CD14-positive monocyte (primary cell): Measurements from ENCODE around the gene HSPG2. TPM values are rescaled to one million over a fixed set of nuclear protein-coding genes. Genes with fewer than 3 reads are reported as not detected.

Source experiments
- DNase-seq, 3 donors: peaks; one replicate each; pipeline ENCODE4 v3.0.0-alpha.2; 2011 to 2022
- H2AFZ ChIP-seq: 2 replicates; pipeline ENCODE4 v1.6.0; 2012; ENCODE audit warnings: mild to moderate bottlenecking, low read depth, low read length, inconsistent platforms; ENCODE audit not compliant: insufficient read depth, poor library complexity, severe bottlenecking
- H3K27ac ChIP-seq, 2 donors: 1 replicate in 1 of 2; 2 replicates in 1 of 2; pipeline ENCODE4 v1.5.1; 2012 to 2013; ENCODE audit warnings: low read length in 2 of 2, control low read depth in 1 of 2, inconsistent platforms in 1 of 2, low read depth in 1 of 2, mild to moderate bottlenecking in 1 of 2
- H3K27me3 ChIP-seq, 2 donors: one replicate each; pipeline versions ENCODE4 v1.6.0 to v1.6.1; 2011 to 2013; ENCODE audit warnings: low read length in 2 of 2; ENCODE audit not compliant: control insufficient read depth in 2 of 2, insufficient read depth in 2 of 2
- H3K36me3 ChIP-seq, 2 donors: replicated peaks in 1 of 2; 1 replicate in 1 of 2; 2 replicates in 1 of 2; pipeline versions ENCODE4 v1.5.1 to v1.6.1; 2012 to 2013; ENCODE audit warnings: low read length in 2 of 2, control low read depth in 1 of 2, inconsistent platforms in 1 of 2, mild to moderate bottlenecking in 1 of 2; ENCODE audit not compliant: insufficient read depth in 2 of 2, control insufficient read depth in 1 of 2
- H3K4me1 ChIP-seq, 2 donors: 1 replicate in 1 of 2; 2 replicates in 1 of 2; pipeline versions ENCODE4 v1.5.1 to v1.6.1; 2012 to 2013; ENCODE audit warnings: low read length in 2 of 2, control low read depth in 1 of 2, inconsistent platforms in 1 of 2, mild to moderate bottlenecking in 1 of 2, moderate library complexity in 1 of 2; ENCODE audit not compliant: insufficient read depth in 2 of 2, control insufficient read depth in 1 of 2
- H3K4me2 ChIP-seq: replicated peaks from 2 replicates; pipeline ENCODE3; 2012; ENCODE audit warnings: low read length, moderate library complexity, mild to moderate bottlenecking; ENCODE audit not compliant: poor library complexity, severe bottlenecking; ENCODE audit errors: extremely low read depth
- H3K4me3 ChIP-seq, 3 experiments: fragments of 200-600 bp in 1 of 3; sonication (generic) in 1 of 3; replicated peaks in 1 of 3; 1 replicate in 2 of 3; 2 replicates in 1 of 3; pipeline ENCODE4 v1.5.1; 2011 to 2013; ENCODE audit warnings: low read length in 3 of 3, mild to moderate bottlenecking in 3 of 3, control low read depth in 2 of 3, low read depth in 2 of 3, inconsistent platforms in 1 of 3, moderate library complexity in 1 of 3
- H3K79me2 ChIP-seq: 2 replicates; pipeline ENCODE4 v1.6.0; 2012; ENCODE audit warnings: mild to moderate bottlenecking, control low read depth, inconsistent platforms, low read length, moderate library complexity; ENCODE audit not compliant: insufficient read depth
- H3K9ac ChIP-seq: 2 replicates; pipeline ENCODE4 v1.6.0; 2017; ENCODE audit warnings: low read length, mild to moderate bottlenecking; ENCODE audit not compliant: insufficient read depth, poor library complexity, severe bottlenecking
- H3K9me3 ChIP-seq, 2 donors: replicated peaks in 1 of 2; 1 replicate in 1 of 2; 2 replicates in 1 of 2; pipeline versions ENCODE4 v1.5.1 to v1.6.1; 2012 to 2013; ENCODE audit warnings: low read length in 2 of 2, control low read depth in 1 of 2; ENCODE audit not compliant: control insufficient read depth in 1 of 2, insufficient read depth in 1 of 2
- H4K20me1 ChIP-seq: 2 replicates; pipeline ENCODE4 v1.6.0; 2012; ENCODE audit warnings: mild to moderate bottlenecking, low read length, control low read depth, moderate library complexity; ENCODE audit not compliant: insufficient read depth
- H3K27ac Mint-ChIP-seq, 7 donors: one replicate each; pipeline ENCODE4 v1.8.0; 2020; ENCODE audit warnings: mild to moderate bottlenecking in 7 of 7, mixed read lengths in 7 of 7, moderate library complexity in 6 of 7, inconsistent platforms in 2 of 7
- H3K27me3 Mint-ChIP-seq, 3 donors: one replicate each; pipeline ENCODE4 v1.8.0; 2021 to 2022; ENCODE audit warnings: low read depth in 3 of 3, mild to moderate bottlenecking in 3 of 3, mixed read lengths in 3 of 3, moderate library complexity in 3 of 3, inconsistent platforms in 1 of 3
- H3K36me3 Mint-ChIP-seq, 2 donors: one replicate each; pipeline ENCODE4 v1.8.0; 2020; ENCODE audit warnings: mixed read lengths in 2 of 2, inconsistent platforms in 1 of 2, mild to moderate bottlenecking in 1 of 2
- H3K4me1 Mint-ChIP-seq: one replicate; pipeline ENCODE4 v1.8.0; 2020; ENCODE audit warnings: mild to moderate bottlenecking, mixed read lengths
- H3K4me3 Mint-ChIP-seq, 2 donors: one replicate each; pipeline ENCODE4 v1.8.0; 2020; ENCODE audit warnings: mild to moderate bottlenecking in 2 of 2, mixed read lengths in 2 of 2, moderate library complexity in 1 of 2
- H3K9me3 Mint-ChIP-seq, 7 donors: one replicate each; pipeline ENCODE4 v1.8.0; 2020 to 2022; ENCODE audit warnings: mixed read lengths in 7 of 7, mild to moderate bottlenecking in 6 of 7, moderate library complexity in 6 of 7, inconsistent platforms in 2 of 7
- WGBS: methylation state at CpG from one replicate; pipeline ENCODE4 v1.1.5; 2013; ENCODE audit warnings: missing lambda C conversion rate; ENCODE audit not compliant: insufficient coverage; 5-methylcytosine and 5-hydroxymethylcytosine counted together
- intact Hi-C, 2 donors: fragments of 100-400 bp; cut with micrococcal nuclease; formaldehyde crosslinking; loops; one replicate each; pipeline versions ENCODE4 v1.15.0 to v1.15.1; 2023
- polyA plus RNA-seq, 3 donors: library from polyadenylated mRNA; depleted of rRNA in 1 of 3; unstranded in 2 of 3; stranded (reverse) in 1 of 3; fragments of 300-500 nt in 2 of 3; fragments of >200 nt in 1 of 3; fragmentation: Illumina TruSeq in 2 of 3; gene quantifications; 1 replicate in 2 of 3; 2 replicates in 1 of 3; pipeline ENCODE4 v1.2.3, GENCODE V29; 2012 to 2021
- TF ChIP-seq, protein P1 (sequence below): fragments of 200-600 bp; IDR thresholded peaks from one replicate; pipeline ENCODE4 v1.8.0; 2022; ENCODE audit warnings: antibody characterized with exemption, mild to moderate bottlenecking

HSPG2 gene
- polyA plus RNA-seq, 3 donors = 0.44 TPM; not detected in 2

- H3K4me1 Mint-ChIP-seq = peaks cover 15% of the 10 kb centered on the region
- Histone ChIP-seq H3K4me3 (no peak overlapping the region), H3K4me2 (no peak overlapping the region), H3K27me3 (no peaks in the 10 kb centered on the region), H3K4me1 (peaks cover 0 to 3% of the 10 kb centered on the region in 2 donors), H3K9me3 (peaks cover 6 to 12% of the 10 kb centered on the region in 2 donors), H3K27ac (no peak overlapping the region), H3K9ac (no peak overlapping the region), H3K36me3 (no peaks in the 10 kb centered on the region), H3K79me2 (no peaks in the 10 kb centered on the region), H4K20me1 (no peaks in the 10 kb centered on the region), H2AFZ (no peak overlapping the region)
- WGBS = 100% methylated on average over 2 of the region's 5 CpGs
- H3K27ac Mint-ChIP-seq = no peak overlapping the region
- H3K27me3 Mint-ChIP-seq = peaks cover 0 to 6% (median 2%) of the 10 kb centered on the region in 3 donors
- TF ChIP-seq, protein P1, sequence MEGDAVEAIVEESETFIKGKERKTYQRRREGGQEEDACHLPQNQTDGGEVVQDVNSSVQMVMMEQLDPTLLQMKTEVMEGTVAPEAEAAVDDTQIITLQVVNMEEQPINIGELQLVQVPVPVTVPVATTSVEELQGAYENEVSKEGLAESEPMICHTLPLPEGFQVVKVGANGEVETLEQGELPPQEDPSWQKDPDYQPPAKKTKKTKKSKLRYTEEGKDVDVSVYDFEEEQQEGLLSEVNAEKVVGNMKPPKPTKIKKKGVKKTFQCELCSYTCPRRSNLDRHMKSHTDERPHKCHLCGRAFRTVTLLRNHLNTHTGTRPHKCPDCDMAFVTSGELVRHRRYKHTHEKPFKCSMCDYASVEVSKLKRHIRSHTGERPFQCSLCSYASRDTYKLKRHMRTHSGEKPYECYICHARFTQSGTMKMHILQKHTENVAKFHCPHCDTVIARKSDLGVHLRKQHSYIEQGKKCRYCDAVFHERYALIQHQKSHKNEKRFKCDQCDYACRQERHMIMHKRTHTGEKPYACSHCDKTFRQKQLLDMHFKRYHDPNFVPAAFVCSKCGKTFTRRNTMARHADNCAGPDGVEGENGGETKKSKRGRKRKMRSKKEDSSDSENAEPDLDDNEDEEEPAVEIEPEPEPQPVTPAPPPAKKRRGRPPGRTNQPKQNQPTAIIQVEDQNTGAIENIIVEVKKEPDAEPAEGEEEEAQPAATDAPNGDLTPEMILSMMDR = no peak
- peaks cover 5 to 12% (median 11%) of the 10 kb centered on the region in 7 donors for H3K9me3 Mint-ChIP-seq
- no peak for DNase-seq
- no peak overlapping the region for H3K4me3 Mint-ChIP-seq
- no peaks in the 10 kb centered on the region for H3K36me3 Mint-ChIP-seq
- intact Hi-C loops = no loop called here
Observed at GRCh38 chr1:21799730-21800129, 137.4 kb downstream of the HSPG2 start.

DNA sequence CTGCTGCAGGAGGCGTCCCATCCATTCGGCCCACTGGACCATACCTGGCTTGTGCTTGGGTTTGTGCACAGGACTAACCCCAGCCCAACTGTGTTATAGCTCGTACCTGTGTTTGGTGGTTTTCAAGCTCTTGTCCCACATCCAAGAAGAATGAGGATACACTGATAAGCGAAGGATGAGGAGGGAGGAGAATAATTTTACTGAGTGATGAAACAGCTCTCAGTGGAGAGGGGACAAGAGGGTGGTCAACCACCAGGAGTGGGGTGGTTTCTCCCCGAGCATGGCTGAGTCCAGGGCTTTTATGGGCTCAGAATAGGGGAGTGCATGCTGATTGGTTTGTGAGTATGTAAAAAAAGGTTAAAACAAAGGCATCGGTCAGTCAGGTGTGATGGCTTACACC, 142.0 kb downstream of the HSPG2 start:
- Histone ChIP-seq H4K20me1 (no peaks in the 10 kb centered on the region), H3K79me2 (no peaks in the 10 kb centered on the region), H2AFZ (no peak overlapping the region), H3K36me3 (no peaks in the 10 kb centered on the region), H3K4me2 (no peak overlapping the region), H3K4me3 (no peak overlapping the region), H3K4me1 (peaks cover 0 to 9% of the 10 kb centered on the region in 2 donors), H3K9ac (no peak overlapping the region), H3K9me3 (peaks cover 6 to 19% of the 10 kb centered on the region in 2 donors), H3K27ac (no peak overlapping the region), H3K27me3 (no peaks in the 10 kb centered on the region)
- Mint-ChIP-seq H3K27me3 (peaks cover 0 to 6% (median 0%) of the 10 kb centered on the region in 3 donors), H3K4me1 (peaks cover 23% of the 10 kb centered on the region), H3K27ac (peak overlapping the region in 1 of 7 donors; percentile 70), H3K9me3 (peaks cover 6 to 14% (median 12%) of the 10 kb centered on the region in 7 donors), H3K36me3 (no peaks in the 10 kb centered on the region), H3K4me3 (no peak overlapping the region)
- WGBS = 94% methylated on average over 6 of the region's 6 CpGs
- intact Hi-C loops = no loop called here
- DNase-seq = no peak
- TF ChIP-seq, protein P1 = no peak
